Hepatocyte (in vitro differentiated cells): ENCODE data around the gene PLEKHG5.

Experiments used
- CTCF ChIP-seq: fragments of 200-600 bp; sonication (generic); IDR thresholded peaks from 2 replicates; pipeline ENCODE4 v1.5.1; 2016; ENCODE audit warnings: antibody characterized with exemption, mild to moderate bottlenecking; ENCODE audit not compliant: poor library complexity
- EZH2 ChIP-seq: fragments of 200-600 bp; sonication (generic); IDR thresholded peaks from 2 replicates; pipeline ENCODE4 v1.6.1; 2016; ENCODE audit warnings: antibody characterized with exemption, mild to moderate bottlenecking, borderline replicate concordance

- TF ChIP-seq CTCF (no peak), EZH2 (no peak)
These were observed 28.6 kb upstream of the PLEKHG5 start for GRCh38 chr1:6519935-6520671.
